Measurements from ENCODE around the gene ADA.

GRCh38 chr20:44576297-44576696 is 75.2 kb downstream of the ADA start:
- TF ChIP-seq MYC (IDR thresholded peaks at IDR 0.05; ENCODE audit: low read depth, low read length) (no peak), POLR2A (IDR thresholded peaks at IDR 0.05; ENCODE audit: extremely low read depth, insufficient read length) (no peak), CTCF (IDR thresholded peaks at IDR 0.05; ENCODE audit: low read depth, low read length) (peak; percentile 52), MAX (IDR thresholded peaks at IDR 0.05; ENCODE audit: low read depth, low read length) (no peak; the same call in none of the 2 replicates)
